ENCODE results near the gene SH3BP5L. TPM values are rescaled to one million over a fixed set of nuclear protein-coding genes. Genes with fewer than 3 reads are reported as not detected.

The SH3BP5L gene
- total and polyA plus RNA-seq, 8 donors = 9.6 to 20.0 (median 13.8) TPM

DNA sequence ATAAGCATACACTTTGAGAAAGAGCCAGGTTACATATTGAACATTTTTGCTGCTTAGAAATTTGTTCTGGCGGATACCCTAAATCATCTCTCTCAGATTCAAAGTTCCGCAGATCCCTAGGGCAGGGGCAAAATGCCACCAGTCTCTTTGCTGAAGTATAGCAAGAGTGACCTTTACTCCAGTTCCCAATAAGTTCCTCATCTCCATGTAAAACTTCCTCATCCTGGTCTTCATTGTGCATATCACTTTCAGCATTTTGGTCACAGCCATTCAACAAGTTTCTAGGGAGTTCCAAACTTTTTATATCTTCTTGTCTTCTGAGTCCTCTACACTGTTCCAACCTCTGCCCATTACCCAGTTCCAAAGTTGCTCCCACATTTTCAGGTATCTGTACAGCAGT, 46.8 kb downstream of the SH3BP5L start:
- H3K36me3 ChIP-seq = no peaks in the 10 kb centered on the region
- 82 to 98% (median 91%) methylated on average over 2 of the region's 2 CpGs for WGBS, 5 donors
- H3K4me1 ChIP-seq = no peaks in the 10 kb centered on the region
- peaks cover 0 to 23% (median 19%) of the 10 kb centered on the region in 4 donors for H3K9me3 ChIP-seq
- H3K27me3 ChIP-seq = peaks cover 0 to 7% (median 0%) of the 10 kb centered on the region in 3 donors
- no peak overlapping the region for H3K4me3 ChIP-seq
- TF ChIP-seq POLR2AphosphoS5 (IDR thresholded peaks at IDR 0.05) (no peak), POLR2A (IDR thresholded peaks at IDR 0.05) (no peak), EP300 (IDR thresholded peaks at IDR 0.05) (no peak)
- TF ChIP-seq, protein P1, sequence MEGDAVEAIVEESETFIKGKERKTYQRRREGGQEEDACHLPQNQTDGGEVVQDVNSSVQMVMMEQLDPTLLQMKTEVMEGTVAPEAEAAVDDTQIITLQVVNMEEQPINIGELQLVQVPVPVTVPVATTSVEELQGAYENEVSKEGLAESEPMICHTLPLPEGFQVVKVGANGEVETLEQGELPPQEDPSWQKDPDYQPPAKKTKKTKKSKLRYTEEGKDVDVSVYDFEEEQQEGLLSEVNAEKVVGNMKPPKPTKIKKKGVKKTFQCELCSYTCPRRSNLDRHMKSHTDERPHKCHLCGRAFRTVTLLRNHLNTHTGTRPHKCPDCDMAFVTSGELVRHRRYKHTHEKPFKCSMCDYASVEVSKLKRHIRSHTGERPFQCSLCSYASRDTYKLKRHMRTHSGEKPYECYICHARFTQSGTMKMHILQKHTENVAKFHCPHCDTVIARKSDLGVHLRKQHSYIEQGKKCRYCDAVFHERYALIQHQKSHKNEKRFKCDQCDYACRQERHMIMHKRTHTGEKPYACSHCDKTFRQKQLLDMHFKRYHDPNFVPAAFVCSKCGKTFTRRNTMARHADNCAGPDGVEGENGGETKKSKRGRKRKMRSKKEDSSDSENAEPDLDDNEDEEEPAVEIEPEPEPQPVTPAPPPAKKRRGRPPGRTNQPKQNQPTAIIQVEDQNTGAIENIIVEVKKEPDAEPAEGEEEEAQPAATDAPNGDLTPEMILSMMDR (IDR thresholded peaks at IDR 0.05) = no peak
- no peak overlapping the region for H3K27ac ChIP-seq
- DNase-seq = no peak
- intact Hi-C loops (cut with DNase I; ENCODE audit: low total_unique reads) = no loop called here

DNA sequence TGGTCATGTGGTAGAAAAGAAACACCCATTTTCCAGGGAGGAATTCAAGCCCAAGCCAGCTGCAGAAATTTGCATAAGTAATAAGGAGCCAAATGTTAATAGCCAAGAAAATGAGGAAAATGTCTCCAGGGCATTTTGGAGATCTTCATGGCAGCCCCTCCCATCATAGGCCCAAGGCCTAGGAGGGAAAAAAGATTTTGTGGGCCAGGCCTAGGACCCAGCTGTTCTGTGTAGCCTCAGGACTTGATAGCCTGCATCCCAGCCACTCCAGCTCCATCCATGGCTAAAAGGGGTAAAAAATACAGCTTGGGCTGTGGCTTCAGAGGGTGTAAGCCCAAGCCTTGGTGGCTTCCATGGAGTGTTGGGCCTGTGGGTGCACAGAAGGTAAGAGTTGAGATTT, 48.7 kb downstream of the SH3BP5L start:
- Histone ChIP-seq H3K4me1 (no peaks in the 10 kb centered on the region), H3K9me3 (peaks cover 0 to 23% (median 19%) of the 10 kb centered on the region in 4 donors), H3K27ac (no peak overlapping the region), H3K4me3 (no peak overlapping the region), H3K36me3 (no peaks in the 10 kb centered on the region), H3K27me3 (no peaks in the 10 kb centered on the region)
- TF ChIP-seq EP300 (IDR thresholded peaks at IDR 0.05) = no peak
- TF ChIP-seq, protein P1 (IDR thresholded peaks at IDR 0.05) = no peak
- TF ChIP-seq POLR2A (IDR thresholded peaks at IDR 0.05) = no peak
- TF ChIP-seq POLR2AphosphoS5 (IDR thresholded peaks at IDR 0.05) = no peak
- intact Hi-C loops (cut with DNase I; ENCODE audit: low total_unique reads) = no loop called here
- no peak for DNase-seq

DNA sequence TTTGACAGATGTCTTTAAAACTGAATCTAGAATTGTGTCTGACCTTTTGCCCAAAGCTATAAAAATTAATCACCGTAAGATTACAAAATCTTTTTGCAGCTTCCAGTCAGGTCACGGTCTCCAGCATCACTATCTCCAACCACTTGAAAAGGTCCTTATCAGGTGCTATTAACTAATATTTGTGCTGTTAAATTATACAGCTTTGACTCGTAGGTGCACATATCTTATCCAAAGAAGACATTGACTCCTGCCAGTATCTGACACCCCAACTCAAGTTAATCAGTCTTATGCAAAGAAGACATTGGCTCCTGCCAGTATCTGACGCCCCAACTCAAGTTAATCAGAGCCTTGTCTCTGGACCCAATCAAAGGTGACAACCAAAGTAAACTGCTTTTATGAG, 50.3 kb downstream of the SH3BP5L start:
- Histone ChIP-seq H3K27ac (no peak overlapping the region), H3K4me1 (no peaks in the 10 kb centered on the region), H3K36me3 (no peaks in the 10 kb centered on the region), H3K4me3 (no peak overlapping the region), H3K27me3 (no peaks in the 10 kb centered on the region), H3K9me3 (peaks cover 0 to 15% (median 12%) of the 10 kb centered on the region in 4 donors)
- intact Hi-C loops (cut with DNase I; ENCODE audit: low total_unique reads) = no loop called here
- no peak for DNase-seq
- 32 to 45% (median 41%) methylated on average over 4 of the region's 4 CpGs for WGBS, 5 donors
- TF ChIP-seq EP300 (IDR thresholded peaks at IDR 0.05) (no peak), POLR2A (IDR thresholded peaks at IDR 0.05) (no peak), POLR2AphosphoS5 (IDR thresholded peaks at IDR 0.05) (no peak)
- TF ChIP-seq, protein P1 (IDR thresholded peaks at IDR 0.05) = no peak

Small RNA genes within 50 kb of the gene (small RNA-seq; reads per million reads assigned to genes)
- 0 reads per million in 4 donors for gene MIR3124

Other genes starting within 250 kb of the SH3BP5L start
- gene OR2T10, start 228.2 kb downstream of the SH3BP5L start, total RNA-seq = not detected
- gene OR2T10, start 228.2 kb downstream of the SH3BP5L start, polyA plus RNA-seq = not detected
- gene OR2T11, start 190.8 kb downstream of the SH3BP5L start, total RNA-seq = not detected
- not detected for gene OR2T11, start 190.8 kb downstream of the SH3BP5L start, polyA plus RNA-seq
- not detected for gene OR2T35, start 180.6 kb downstream of the SH3BP5L start, total RNA-seq
- gene OR2T35, start 180.6 kb downstream of the SH3BP5L start, polyA plus RNA-seq = not detected
- gene OR2T27, start 170.4 kb downstream of the SH3BP5L start, total RNA-seq = not detected
- gene OR2T27, start 170.4 kb downstream of the SH3BP5L start, polyA plus RNA-seq = not detected
- gene OR14I1, start 123.1 kb downstream of the SH3BP5L start, total RNA-seq = not detected
- gene OR14I1, start 123.1 kb downstream of the SH3BP5L start, polyA plus RNA-seq = not detected
- gene LYPD8, start 70.2 kb downstream of the SH3BP5L start, total RNA-seq = 10 to 100 TPM in 1 of 5 donors, not detected in 4; 48.4 TPM
- 1 to 10 TPM in 1 of 3 donors, not detected in 2; 1.1 TPM for gene LYPD8, start 70.2 kb downstream of the SH3BP5L start, polyA plus RNA-seq
- gene ZNF672, start 12.3 kb upstream of the SH3BP5L start, total RNA-seq = 100 to 1,000 TPM in 1 of 5 donors, 10 to 100 TPM in 4; 17.1 to 142 (median 57.8) TPM
- 10 to 100 TPM; 13.0 to 18.0 (median 17.1) TPM for gene ZNF672, start 12.3 kb upstream of the SH3BP5L start, polyA plus RNA-seq
- 100 to 1,000 TPM in 2 of 5 donors, 10 to 100 TPM in 2, 1 to 10 TPM in 1; 8.4 to 120 (median 87.5) TPM for gene ZNF692, start 33.2 kb upstream of the SH3BP5L start, total RNA-seq
- 10 to 100 TPM; 28.4 to 98.0 (median 44.9) TPM for gene ZNF692, start 33.2 kb upstream of the SH3BP5L start, polyA plus RNA-seq
- 10 to 100 TPM in 1 of 5 donors, 1 to 10 TPM in 4; 1.8 to 12.5 (median 5.9) TPM for gene PGBD2, start 80.3 kb upstream of the SH3BP5L start, total RNA-seq
- gene PGBD2, start 80.3 kb upstream of the SH3BP5L start, polyA plus RNA-seq = 1 to 10 TPM; 2.1 to 5.6 (median 2.4) TPM

All from stomach (tissue), 9 donors.